ENCODE measurements around the gene ZNF672. TPM values are rescaled to one million over a fixed set of nuclear protein-coding genes. Genes with fewer than 3 reads are reported as not detected.
A peak's percentile ranks its signal among the peaks of the same experiment; 100 is the strongest.

ZNF672 gene
- total RNA-seq, 1 donor from 2014 or later = 39.8 TPM

DNA sequence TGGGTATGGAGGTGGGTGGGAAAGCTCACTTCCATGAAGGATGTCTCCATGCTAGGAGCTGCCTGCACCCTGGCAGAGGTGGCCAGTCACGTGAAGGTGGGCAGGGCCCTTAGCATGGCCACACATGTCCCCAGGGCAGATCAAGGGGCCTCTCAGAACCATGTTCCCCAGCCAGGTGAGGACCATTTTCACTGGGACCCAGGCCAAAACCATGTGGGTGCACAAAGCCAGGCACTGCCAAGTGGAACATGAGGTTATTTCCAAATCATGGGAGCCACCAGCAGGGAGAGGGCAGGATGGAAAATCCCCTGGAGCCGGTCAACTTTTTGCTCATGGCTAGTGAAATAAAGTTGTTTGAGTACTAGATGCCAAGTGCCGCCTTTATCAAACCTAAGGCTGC, 11.1 kb downstream of the ZNF672 start:
- peaks cover 81% of the 10 kb centered on the region for H3K36me3 ChIP-seq

DNA sequence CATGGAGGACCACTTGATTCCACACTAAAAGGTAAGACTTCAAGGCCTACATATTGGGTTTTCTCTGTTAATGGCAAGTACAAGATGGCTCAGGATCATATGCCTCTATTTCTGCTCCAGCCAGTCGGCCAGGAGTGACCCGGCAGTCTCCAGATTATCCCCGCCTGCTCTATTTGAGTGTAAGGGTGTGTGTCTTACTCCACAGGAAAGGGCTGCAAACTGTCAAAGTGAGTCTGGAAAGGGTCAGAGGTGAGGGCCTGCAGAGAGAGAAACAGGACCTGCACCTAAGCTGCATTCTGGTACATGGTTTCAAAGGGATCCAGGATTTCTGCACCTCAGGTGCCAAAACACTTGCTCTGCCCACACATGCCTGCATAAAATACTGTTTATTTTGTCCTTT, 11.6 kb downstream of the ZNF672 start:
- DNase-seq (no peak), ATAC-seq (no peak)
- peaks cover 78% of the 10 kb centered on the region for H3K36me3 ChIP-seq
- H3K4me3 ChIP-seq = no peak overlapping the region
- no peak overlapping the region for H3K27ac ChIP-seq
- TF ChIP-seq, protein P1, sequence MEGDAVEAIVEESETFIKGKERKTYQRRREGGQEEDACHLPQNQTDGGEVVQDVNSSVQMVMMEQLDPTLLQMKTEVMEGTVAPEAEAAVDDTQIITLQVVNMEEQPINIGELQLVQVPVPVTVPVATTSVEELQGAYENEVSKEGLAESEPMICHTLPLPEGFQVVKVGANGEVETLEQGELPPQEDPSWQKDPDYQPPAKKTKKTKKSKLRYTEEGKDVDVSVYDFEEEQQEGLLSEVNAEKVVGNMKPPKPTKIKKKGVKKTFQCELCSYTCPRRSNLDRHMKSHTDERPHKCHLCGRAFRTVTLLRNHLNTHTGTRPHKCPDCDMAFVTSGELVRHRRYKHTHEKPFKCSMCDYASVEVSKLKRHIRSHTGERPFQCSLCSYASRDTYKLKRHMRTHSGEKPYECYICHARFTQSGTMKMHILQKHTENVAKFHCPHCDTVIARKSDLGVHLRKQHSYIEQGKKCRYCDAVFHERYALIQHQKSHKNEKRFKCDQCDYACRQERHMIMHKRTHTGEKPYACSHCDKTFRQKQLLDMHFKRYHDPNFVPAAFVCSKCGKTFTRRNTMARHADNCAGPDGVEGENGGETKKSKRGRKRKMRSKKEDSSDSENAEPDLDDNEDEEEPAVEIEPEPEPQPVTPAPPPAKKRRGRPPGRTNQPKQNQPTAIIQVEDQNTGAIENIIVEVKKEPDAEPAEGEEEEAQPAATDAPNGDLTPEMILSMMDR (IDR thresholded peaks at IDR 0.05) = no peak
- no peaks in the 10 kb centered on the region for H3K27me3 ChIP-seq (ENCODE audit: low read depth)
- intact Hi-C loops (cut with DNase I) = no loop called here
- H3K9me3 ChIP-seq = no peaks in the 10 kb centered on the region
- no peaks in the 10 kb centered on the region for H3K4me1 ChIP-seq

More for the DNA sequence above, 11.1 kb downstream of the ZNF672 start:
- Histone ChIP-seq H3K4me3 (no peak overlapping the region), H3K27me3 (ENCODE audit: low read depth) (no peaks in the 10 kb centered on the region), H3K4me1 (no peaks in the 10 kb centered on the region), H3K9me3 (no peaks in the 10 kb centered on the region), H3K27ac (no peak overlapping the region)
- ATAC-seq = peak; percentile 19 to 27
- no peak for DNase-seq
- intact Hi-C loops (cut with DNase I) = no loop called here
- TF ChIP-seq, protein P1 (IDR thresholded peaks at IDR 0.05) = no peak

DNA sequence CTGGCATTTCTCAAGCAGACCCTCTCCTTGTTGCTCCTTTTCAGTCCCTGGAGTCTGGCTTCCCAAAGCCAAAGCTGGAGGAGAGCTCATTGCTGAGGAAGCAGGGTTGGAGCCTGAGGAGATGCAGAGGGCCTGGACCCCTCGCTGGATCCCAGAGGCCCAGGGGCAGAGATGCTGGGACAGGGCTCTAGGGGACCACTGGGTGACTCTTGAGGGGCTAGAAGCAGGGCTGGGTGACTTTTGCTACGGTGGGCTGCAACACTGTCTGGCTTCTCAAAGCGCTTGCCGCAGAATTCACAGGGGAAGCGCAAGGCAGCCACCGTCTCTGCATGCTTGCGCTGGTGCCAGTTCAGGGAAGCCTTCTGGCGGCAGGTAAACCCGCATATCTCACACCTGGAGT, 12.1 kb downstream of the ZNF672 start:
- DNase-seq = no peak
- H3K36me3 ChIP-seq = peaks cover 78% of the 10 kb centered on the region
- no peaks in the 10 kb centered on the region for H3K9me3 ChIP-seq
- H3K27ac ChIP-seq = no peak overlapping the region
- intact Hi-C loops (cut with DNase I) = no loop called here
- no peak overlapping the region for H3K4me3 ChIP-seq
- H3K27me3 ChIP-seq (ENCODE audit: low read depth) = no peaks in the 10 kb centered on the region
- no peak for ATAC-seq
- no peaks in the 10 kb centered on the region for H3K4me1 ChIP-seq
- TF ChIP-seq, protein P1 (IDR thresholded peaks at IDR 0.05) = no peak

DNA sequence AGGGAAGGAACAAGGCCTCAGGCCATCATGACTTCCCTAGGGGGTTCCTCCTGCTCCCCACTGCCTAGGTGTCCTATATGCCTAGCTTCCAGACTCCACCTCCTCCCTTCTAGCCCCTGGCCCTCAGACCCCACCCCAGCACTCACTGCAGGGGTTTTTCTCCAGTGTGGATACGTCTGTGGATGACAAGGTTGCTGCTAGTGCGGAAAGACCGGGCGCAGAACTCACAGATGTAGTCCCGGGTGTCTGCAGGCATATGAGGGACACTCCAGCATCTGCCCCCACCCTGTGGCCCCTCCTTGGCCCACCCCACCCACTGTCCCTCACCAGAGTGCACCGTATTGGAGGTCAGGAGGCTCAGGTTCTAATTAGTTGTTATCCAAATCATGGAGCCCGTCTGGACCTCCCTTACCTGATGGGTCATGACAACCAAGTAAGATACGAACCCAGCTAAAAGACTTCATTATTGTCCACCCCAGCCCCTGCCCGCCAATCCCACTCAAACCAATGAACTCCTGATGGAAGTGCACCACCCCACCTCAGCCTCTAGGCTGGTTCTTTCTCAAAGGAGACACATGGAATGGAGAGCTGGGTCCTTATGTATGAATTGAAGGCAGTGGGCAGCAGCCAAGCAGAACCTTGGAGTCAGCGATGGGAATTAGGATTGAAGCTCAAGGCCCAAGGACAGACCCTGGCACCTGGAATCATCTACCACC, 12.7 kb downstream of the ZNF672 start:
- TF ChIP-seq, protein P1 (IDR thresholded peaks at IDR 0.05) = no peak
- Histone ChIP-seq H3K4me1 (no peaks in the 10 kb centered on the region), H3K27me3 (ENCODE audit: low read depth) (no peaks in the 10 kb centered on the region), H3K27ac (no peak overlapping the region), H3K36me3 (peaks cover 78% of the 10 kb centered on the region), H3K9me3 (no peaks in the 10 kb centered on the region), H3K4me3 (no peak overlapping the region)
- intact Hi-C loops (cut with DNase I) = no loop called here
- ATAC-seq (no peak), DNase-seq (no peak)

DNA sequence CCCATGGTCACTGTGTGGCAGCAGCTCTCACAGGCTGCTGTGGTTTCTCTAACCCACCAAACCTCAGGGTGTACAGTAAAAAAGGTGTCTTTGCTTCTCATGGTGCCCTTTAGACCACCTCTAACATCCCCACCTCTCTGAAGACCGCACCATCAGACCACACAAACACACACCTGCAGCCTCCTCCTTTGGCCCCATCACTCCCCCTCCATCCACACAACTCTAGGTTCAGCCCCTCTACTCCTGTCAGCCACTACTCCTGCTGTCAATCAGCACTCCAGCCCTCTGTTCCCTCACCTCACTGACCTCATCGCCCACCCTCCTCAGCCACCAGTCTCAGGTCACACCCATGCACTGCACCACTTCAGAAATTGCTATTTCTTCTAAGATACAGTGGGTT, 13.4 kb downstream of the ZNF672 start:
- Histone ChIP-seq H3K4me1 (no peaks in the 10 kb centered on the region), H3K27me3 (ENCODE audit: low read depth) (no peaks in the 10 kb centered on the region), H3K27ac (no peak overlapping the region), H3K4me3 (no peak overlapping the region), H3K9me3 (no peaks in the 10 kb centered on the region), H3K36me3 (peaks cover 72% of the 10 kb centered on the region)
- intact Hi-C loops (cut with DNase I) = no loop called here
- TF ChIP-seq, protein P1 (IDR thresholded peaks at IDR 0.05) = no peak
- no peak for ATAC-seq
- no peak for DNase-seq
